IMR-90 (cell line): ENCODE data around the gene CLPSL2. TPM values are rescaled to one million over a fixed set of nuclear protein-coding genes. Genes with fewer than 3 reads are reported as not detected.

Experiments used
- ATAC-seq: fragments of 200-7000 bp; cut with Tn5 transposase; 2 replicates; pipeline ENCODE4 v1.9.1; 2020; ENCODE audit warnings: low read depth, mild to moderate bottlenecking, moderate library complexity
- BruUV-seq: library from RNA; stranded (reverse); fragments of 400-500 nt; replicated peaks from 2 replicates; lab custom pipeline; 2021; lab: Mats Ljungman, UMichigan
- CTCF ChIA-PET: fragments of 300-600 bp; formaldehyde crosslinking; extraction: SDS; loops from one replicate; lab custom pipeline; 2021; ENCODE audit warnings: antibody characterized with exemption; lab: Yijun Ruan, JAX
- POLR2A ChIA-PET: fragments of 300-600 bp; sonication (Branson Sonifier 250); formaldehyde crosslinking; loops from one replicate; lab custom pipeline; 2022; ENCODE audit warnings: antibody characterized with exemption; ENCODE audit not compliant: unreplicated experiment; lab: Charles Lee
- DNase-seq: peaks from one replicate; pipeline ENCODE4 v3.0.0; 2013
- H2AFZ ChIP-seq: replicated peaks from 2 replicates; pipeline ENCODE3; 2013; ENCODE audit warnings: low read length, mild to moderate bottlenecking; ENCODE audit not compliant: poor library complexity
- H2AK5ac ChIP-seq: 2 replicates; pipeline ENCODE4 v1.6.1; 2013; ENCODE audit warnings: low read depth, low read length, inconsistent platforms
- H2AK9ac ChIP-seq: replicated peaks from 2 replicates; pipeline ENCODE3; 2013; ENCODE audit warnings: mild to moderate bottlenecking, low read depth, low read length, moderate library complexity; ENCODE audit not compliant: poor library complexity
- H2BK120ac ChIP-seq: 2 replicates; pipeline ENCODE4 v1.6.1; 2013; ENCODE audit warnings: low read depth, low read length, inconsistent platforms
- H2BK15ac ChIP-seq: 3 replicates; pipeline ENCODE4 v1.6.1; 2013; ENCODE audit warnings: low read depth, low read length, inconsistent platforms
- H2BK20ac ChIP-seq: 2 replicates; pipeline ENCODE4 v1.6.1; 2013; ENCODE audit warnings: low read depth, mild to moderate bottlenecking, inconsistent platforms, low read length, moderate library complexity
- H2BK5ac ChIP-seq: 2 replicates; pipeline ENCODE4 v1.6.1; 2013; ENCODE audit warnings: mild to moderate bottlenecking, low read depth, low read length, inconsistent platforms; ENCODE audit not compliant: poor library complexity, severe bottlenecking
- H3K14ac ChIP-seq: replicated peaks from 2 replicates; pipeline ENCODE4 v1.6.1; 2013; ENCODE audit warnings: low read depth, low read length, inconsistent platforms
- H3K18ac ChIP-seq: 2 replicates; pipeline ENCODE4 v1.6.1; 2013; ENCODE audit warnings: low read depth, low read length, control low read depth
- H3K23ac ChIP-seq: 2 replicates; pipeline ENCODE4 v1.6.1; 2013; ENCODE audit warnings: low read depth, low read length, inconsistent platforms
- H3K27ac ChIP-seq: 2 replicates; pipeline ENCODE4 v1.5.1; 2013; ENCODE audit warnings: mild to moderate bottlenecking, control low read depth, low read length; ENCODE audit not compliant: insufficient read depth
- H3K27me3 ChIP-seq: 2 replicates; pipeline ENCODE4 v1.6.1; 2013; ENCODE audit warnings: low read length; ENCODE audit not compliant: control insufficient read depth, insufficient read depth
- H3K36me3 ChIP-seq: 2 replicates; pipeline ENCODE4 v1.6.1; 2013; ENCODE audit warnings: low read length, mixed read lengths; ENCODE audit not compliant: control insufficient read depth, insufficient read depth
- H3K4ac ChIP-seq: 2 replicates; pipeline ENCODE4 v1.6.1; 2013; ENCODE audit warnings: low read depth, low read length, inconsistent platforms
- H3K4me1 ChIP-seq: 2 replicates; pipeline ENCODE4 v1.6.1; 2013; ENCODE audit warnings: low read length, mixed read lengths; ENCODE audit not compliant: control insufficient read depth, insufficient read depth
- H3K4me2 ChIP-seq: 2 replicates; pipeline ENCODE4 v1.6.1; 2013; ENCODE audit warnings: low read depth, mild to moderate bottlenecking, control low read depth, low read length, moderate library complexity
- H3K4me3 ChIP-seq: 2 replicates; pipeline ENCODE4 v1.5.1; 2013; ENCODE audit warnings: low read depth, mild to moderate bottlenecking, control low read depth, low read length, moderate library complexity; ENCODE audit not compliant: insufficient read depth
- H3K56ac ChIP-seq: 2 replicates; pipeline ENCODE4 v1.6.1; 2013; ENCODE audit warnings: low read length, inconsistent platforms; ENCODE audit not compliant: insufficient read depth; ENCODE audit errors: extremely low read depth
- H3K79me1 ChIP-seq, 2 experiments: 2 replicates each; pipeline ENCODE4 v1.6.1; 2013; ENCODE audit warnings: low read length in 2 of 2, inconsistent platforms in 1 of 2, low read depth in 1 of 2
- H3K9ac ChIP-seq: 2 replicates; pipeline ENCODE4 v1.6.1; 2013; ENCODE audit warnings: low read depth, low read length, control low read depth
- H3K9me1 ChIP-seq: 2 replicates; pipeline ENCODE4 v1.6.1; 2013; ENCODE audit warnings: low read length, inconsistent platforms; ENCODE audit not compliant: insufficient read depth
- H3K9me3 ChIP-seq: 2 replicates; pipeline ENCODE4 v1.6.1; 2013; ENCODE audit warnings: low read length; ENCODE audit not compliant: control insufficient read depth, insufficient read depth
- H4K20me1 ChIP-seq: 2 replicates; pipeline ENCODE4 v1.6.1; 2013; ENCODE audit warnings: low read length, inconsistent platforms; ENCODE audit not compliant: insufficient read depth
- H4K5ac ChIP-seq: 2 replicates; pipeline ENCODE4 v1.6.1; 2013; ENCODE audit warnings: mild to moderate bottlenecking, low read depth, low read length, control low read depth
- H4K8ac ChIP-seq, 2 experiments: 2 replicates each; pipeline ENCODE4 v1.6.1; 2013; ENCODE audit warnings: low read depth in 2 of 2, low read length in 2 of 2, control low read depth in 1 of 2, inconsistent platforms in 1 of 2
- H4K91ac ChIP-seq: 2 replicates; pipeline ENCODE4 v1.6.1; 2013; ENCODE audit warnings: low read depth, low read length, inconsistent platforms; ENCODE audit not compliant: insufficient read depth
- ELK1 ChIP-seq: fragments of 150-350 bp; IDR thresholded peaks from 2 replicates; pipeline ENCODE4 v1.6.1; 2016; ENCODE audit warnings: low read depth, mild to moderate bottlenecking, low read length, moderate library complexity, borderline replicate concordance
- MXI1 ChIP-seq: IDR thresholded peaks from 2 replicates; pipeline ENCODE4 v1.6.1; 2012; ENCODE audit warnings: low read depth, mild to moderate bottlenecking, low read length, moderate library complexity, borderline replicate concordance
- RAD21 ChIP-seq: IDR thresholded peaks from 2 replicates; pipeline ENCODE4 v1.6.1; 2012; ENCODE audit warnings: low read length, improper control_type of control experiment
- WGBS, 2 experiments: methylation state at CpG; one replicate each; pipeline versions ENCODE4 v1.1.5 to v1.1.7; 2013; ENCODE audit warnings: missing lambda C conversion rate in 2 of 2; ENCODE audit not compliant: insufficient read length in 1 of 2; ENCODE audit errors: extremely low coverage in 2 of 2; 5-methylcytosine and 5-hydroxymethylcytosine counted together
- dilution Hi-C: fragments of 300-500 bp; cut with HindIII; formaldehyde crosslinking; loops from one replicate; pipeline ENCODE4 v1.14.3; 2018; ENCODE audit warnings: low sequenced_read_pairs; ENCODE audit not compliant: unreplicated experiment
- in situ Hi-C: fragments of 300-500 bp; cut with MboI; formaldehyde crosslinking; loops from 3 replicates; pipeline ENCODE4 v1.14.3; 2019; ENCODE audit warnings: low sequenced_read_pairs, inconsistent platforms, mixed read lengths
- intact Hi-C: fragments of 100-400 bp; cut with micrococcal nuclease; formaldehyde crosslinking; loops from 2 replicates; pipeline ENCODE4 v1.10.0; 2022
- polyA plus RNA-seq, 3 experiments: library from polyadenylated mRNA; depleted of rRNA; stranded (reverse); fragments of >200 nt; gene quantifications; 2 replicates each; pipeline ENCODE4 v1.2.3, GENCODE V29; 2012; ENCODE audit warnings: low replicate concordance in 1 of 3
- total RNA-seq: library from RNA; depleted of rRNA; stranded (reverse); fragments of >200 nt; gene quantifications from 2 replicates; pipeline ENCODE4 v1.2.3, GENCODE V29; 2012

Gene CLPSL2
- total and polyA plus RNA-seq, 2 of the 4 experiments (the other 2 are of a cell fraction), result not detected

- Histone ChIP-seq H2AK9ac (peak overlapping the region; percentile 71), H2AFZ (peak overlapping the region; percentile 94), H3K23ac (no peak overlapping the region), H4K5ac (no peak overlapping the region; the same call in 1 of the 2 replicates), H2BK120ac (peak overlapping the region; percentile 28), H3K4me2 (peak overlapping the region; percentile 84), H3K79me1 (no peaks in the 10 kb centered on the region), H4K91ac (peak overlapping the region; percentile 30; the same call in 1 of the 2 replicates), H3K56ac (no peak overlapping the region), H4K8ac (peak overlapping the region in 1 of 2 experiments; percentile 76; a peak in 2 of 4 replicates), H2BK20ac (0 out of 2 replicates have a peak overlapping the region, but pooled peaks have one; percentile 20), H3K4me3 (peak overlapping the region; percentile 70), H3K27me3 (no peaks in the 10 kb centered on the region), H3K4me1 (peaks cover 10% of the 10 kb centered on the region), H4K20me1 (no peaks in the 10 kb centered on the region), H2AK5ac (no peak overlapping the region), H3K14ac (0 out of 2 replicates have a peak overlapping the region, but pooled peaks have one; percentile 5), H3K18ac (peak overlapping the region; percentile 32; the same call in 1 of the 2 replicates), H3K4ac (peak overlapping the region; percentile 42), H3K27ac (peak overlapping the region; percentile 88), H3K36me3 (no peaks in the 10 kb centered on the region), H2BK15ac (peak overlapping the region; percentile 59; the same call in 1 of the 3 replicates), H3K9me1 (peaks cover 9% of the 10 kb centered on the region), H3K9me3 (no peaks in the 10 kb centered on the region), H3K9ac (peak overlapping the region; percentile 50; the same call in 1 of the 2 replicates), H2BK5ac (peak overlapping the region; percentile 56)
- TF ChIP-seq ELK1 (no peak), RAD21 (no peak), MXI1 (no peak)
- ATAC-seq (peak; percentile 59), DNase-seq (peak; percentile 67)
- in situ Hi-C loops (loop anchor here (25.0 kb wide), 1 partner anchor 419 kb away; no protein-coding TSS in a partner anchor), intact Hi-C loops (no loop called here), dilution Hi-C loops (no loop called here)
- WGBS, 2 experiments, result no CpG with 5 or more reads among the region's 23 CpGs
- BruUV-seq, result no TSS peak
- ChIA-PET CTCF (no interaction called here), POLR2A (no interaction called here)
These were observed 45.0 kb upstream of the CLPSL2 start for GRCh38 chr6:35731414-35731735.
